Measurements from ENCODE around the gene RAD51D.
"Not testable (repeated sequence)": the region's sequence is repeated elsewhere in the genome, so short reads cannot be mapped to it uniquely, and the experiment has no call there.

RAD51D gene

DNA sequence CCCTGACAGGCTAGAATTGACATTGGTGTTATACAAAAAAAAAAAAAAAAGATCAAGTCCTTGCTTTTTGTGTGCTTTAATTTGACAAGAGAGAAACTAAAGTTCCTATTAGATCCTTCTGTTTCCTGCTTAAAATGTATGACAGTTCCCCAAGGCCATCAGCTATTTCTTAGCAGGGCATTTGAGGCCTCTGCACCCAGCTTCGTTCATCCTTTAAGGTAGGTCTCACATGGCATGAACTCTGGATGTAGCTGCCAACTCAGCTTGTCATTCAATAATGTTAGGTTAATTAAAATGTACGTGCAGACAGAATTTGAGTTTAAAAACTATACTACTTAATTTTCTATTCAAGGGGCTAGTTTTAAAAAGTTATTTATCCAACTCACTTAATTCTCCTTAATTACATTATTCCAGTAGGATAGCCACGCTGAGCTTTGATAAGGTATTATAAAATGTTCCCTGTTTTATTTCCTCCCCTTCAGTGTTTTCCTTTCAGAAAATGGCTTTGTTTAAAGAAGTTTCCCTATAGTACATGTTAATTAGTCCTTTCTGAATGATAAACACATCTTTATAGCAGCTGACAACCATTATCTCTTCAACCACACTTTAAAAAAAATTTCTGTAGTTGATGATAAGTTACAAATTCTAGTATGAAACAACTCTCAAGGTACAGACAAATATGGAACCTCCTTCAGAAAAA, 55.0 kb downstream of the RAD51D start:
- DNase-seq, result no peak

- peak; percentile 84 to 90 for DNase-seq
Observed at GRCh38 chr17:35063514-35064223, 56.0 kb downstream of the RAD51D start, which contains the start of gene RFFL. RFFL (minus strand) TSS chr17:35063707; CDS start chr17:35026553, 37,154 bp downstream.

DNA sequence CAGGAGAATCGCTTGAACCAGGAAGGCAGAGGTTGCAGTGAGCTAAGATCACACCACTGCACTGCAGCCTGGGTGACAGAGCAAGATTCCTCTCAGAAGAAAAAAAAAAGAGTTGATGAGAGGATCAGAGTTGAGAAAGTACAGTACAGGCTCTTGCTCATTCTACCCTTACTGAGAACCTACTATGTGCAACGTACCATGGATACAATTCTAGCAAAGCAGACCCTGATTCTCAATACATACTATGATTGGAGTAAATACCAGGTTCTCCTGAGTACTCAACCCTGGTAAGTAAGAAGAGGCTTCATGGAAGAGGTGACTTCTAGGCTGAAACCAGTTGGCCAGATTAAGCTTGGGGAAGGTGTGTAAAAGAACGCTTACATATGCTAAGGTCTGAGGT, 57.4 kb downstream of the RAD51D start:
- no peak for DNase-seq

DNA sequence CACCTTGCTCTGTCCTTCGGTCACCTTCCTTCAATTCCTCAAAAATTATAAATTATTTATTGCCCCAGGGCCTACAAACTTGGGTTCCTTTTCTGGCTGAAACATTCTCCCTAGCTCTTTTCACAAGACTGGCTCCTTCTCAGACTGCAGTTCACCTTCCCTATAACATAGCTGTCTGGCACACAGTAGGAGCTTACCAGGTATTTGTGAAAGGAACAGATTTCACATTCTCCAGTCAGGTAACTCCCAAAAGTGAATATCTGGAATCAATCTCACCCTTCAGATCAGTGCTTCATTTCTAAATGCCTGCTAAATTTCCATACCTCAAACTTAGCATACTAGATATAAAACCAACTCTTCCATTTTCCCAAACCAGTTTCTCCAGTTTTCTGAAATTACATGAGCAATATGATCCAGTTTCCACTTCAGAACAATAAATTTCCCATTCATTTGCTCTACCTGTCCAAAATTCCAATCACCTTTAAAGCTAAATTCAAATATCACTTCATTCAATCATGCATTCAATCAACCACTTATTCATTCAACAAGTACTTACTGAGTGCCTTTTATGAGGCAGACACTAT, 62.2 kb downstream of the RAD51D start:
- DNase-seq, result no peak

GRCh38 chr17:35056013-35056412, 63.6 kb downstream of the RAD51D start:
- no peak for DNase-seq

DNA sequence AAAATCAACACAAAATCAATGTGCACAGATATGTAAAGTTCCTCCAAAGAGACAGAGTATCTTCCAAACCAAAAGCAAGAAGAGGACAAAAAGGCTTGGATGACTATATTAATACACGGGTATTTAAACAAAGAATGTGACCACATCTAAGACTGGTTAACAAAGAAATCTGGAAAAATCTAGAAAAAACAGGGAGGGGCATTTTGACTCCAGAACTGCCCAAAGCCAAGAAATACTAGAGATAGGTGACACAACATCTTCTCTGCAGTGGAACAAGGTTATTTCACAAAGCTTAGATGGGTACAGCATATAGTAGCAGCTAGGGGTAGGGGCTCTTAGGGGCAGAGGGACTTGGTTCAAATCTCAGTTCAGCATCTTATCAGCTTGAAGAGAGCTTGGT, 66.5 kb downstream of the RAD51D start:
- DNase-seq, result no peak

- no peak for DNase-seq
Observed at GRCh38 chr17:35052780-35053179, 66.9 kb downstream of the RAD51D start.

GRCh38 chr17:35052241-35052610, 67.4 kb downstream of the RAD51D start:
- no peak for DNase-seq

- no peak for DNase-seq
Observed at GRCh38 chr17:35051579-35052240, 68.0 kb downstream of the RAD51D start.

GRCh38 chr17:35051183-35051578, 68.5 kb downstream of the RAD51D start:
- no peak for DNase-seq

GRCh38 chr17:35050170-35050569, 69.5 kb downstream of the RAD51D start:
- no peak for DNase-seq

DNA sequence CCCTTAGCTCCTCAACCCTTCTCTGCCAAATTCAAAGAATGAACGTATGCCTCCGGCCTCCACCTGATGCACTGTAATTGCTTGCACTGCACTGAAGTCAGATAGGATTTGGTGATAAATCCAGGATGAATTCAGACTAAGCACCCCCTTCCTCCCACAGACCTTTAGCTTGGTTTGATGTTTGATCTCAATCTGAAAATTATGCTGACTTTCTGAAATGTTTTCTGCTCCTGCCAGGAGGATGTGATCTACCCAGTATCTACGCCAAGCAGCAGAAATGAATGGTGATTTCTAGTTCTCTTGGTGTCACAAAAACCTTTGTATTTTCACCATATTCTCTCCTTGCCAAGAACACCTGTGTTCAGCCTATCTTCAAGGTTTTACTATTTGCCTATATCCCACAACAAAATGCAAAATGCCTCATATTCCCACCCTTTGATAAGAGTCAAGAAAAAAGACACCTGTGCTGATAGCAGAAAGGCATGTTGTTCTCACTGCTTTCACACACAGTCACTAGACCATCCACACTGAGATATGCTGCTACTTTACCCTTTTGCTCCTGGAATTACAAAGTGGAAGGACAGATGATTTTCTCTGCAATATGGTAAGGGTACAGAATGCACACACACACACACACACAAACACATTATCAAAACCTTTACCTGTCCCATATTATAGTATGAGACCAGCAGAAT, 70.8 kb downstream of the RAD51D start:
- no peak for DNase-seq

- peak; percentile 51 to 65 for DNase-seq
Observed at GRCh38 chr17:35046740-35047283, 72.8 kb downstream of the RAD51D start.

DNA sequence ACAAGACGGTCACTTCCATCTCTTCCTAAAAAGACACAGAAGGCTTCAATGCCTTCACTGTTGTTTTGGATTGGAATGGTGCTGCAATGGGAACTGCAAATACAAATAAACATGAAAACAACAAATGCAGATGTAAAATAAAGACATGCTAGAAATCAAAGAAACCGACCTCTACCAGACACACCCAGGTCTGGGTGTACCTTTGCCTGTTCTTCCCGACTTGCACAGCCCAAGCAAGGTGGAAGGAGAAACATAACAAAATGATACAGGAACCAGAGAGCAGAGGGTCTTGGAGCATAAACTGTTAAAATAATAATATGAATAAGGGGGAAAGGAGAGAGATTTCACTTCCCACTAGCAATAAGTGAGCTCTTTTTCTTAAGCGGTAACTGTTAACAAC, 73.4 kb downstream of the RAD51D start:
- DNase-seq, result no peak

GRCh38 chr17:35045458-35045979, 74.1 kb downstream of the RAD51D start:
- not testable (repeated sequence) for DNase-seq

DNA sequence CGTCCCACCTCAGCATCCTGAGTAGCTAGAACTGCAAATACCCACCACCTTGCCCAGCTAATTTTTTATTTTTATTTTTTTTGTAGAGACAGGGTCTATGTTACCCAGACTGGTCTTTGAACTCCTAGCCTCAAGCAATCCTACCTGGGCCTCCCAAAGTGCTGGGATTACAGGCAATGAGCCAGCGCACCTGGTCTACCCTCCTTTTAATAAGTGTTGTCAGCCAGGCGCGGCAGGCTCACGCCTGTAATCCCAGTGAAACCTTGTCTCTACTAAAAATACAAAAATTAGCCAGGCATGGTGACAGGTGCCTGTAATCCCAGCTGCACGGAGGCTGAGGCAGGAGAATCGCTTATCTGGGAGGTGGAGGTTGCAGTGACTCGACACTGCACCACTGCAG, 75.5 kb downstream of the RAD51D start:
- DNase-seq, result no peak
